ENCODE results near the gene KCNQ1. TPM values are rescaled to one million over a fixed set of nuclear protein-coding genes. Genes with fewer than 3 reads are reported as not detected.

KCNQ1 gene
- polyA plus RNA-seq, 1 donor (not counting 4 experiments of a cell fraction or from before 2014, with no cell fraction given), result not detected

GRCh38 chr11:2750101-2750681 is 305.4 kb downstream of the KCNQ1 start:
- no peaks in the 10 kb centered on the region for H3K79me2 ChIP-seq (ENCODE audit: control insufficient read depth, insufficient read depth, low read length)
- H4K20me1 ChIP-seq (ENCODE audit: control insufficient read depth, extremely low read depth, insufficient read depth, low read length), result no peaks in the 10 kb centered on the region
- peaks cover 41% of the 10 kb centered on the region for H3K27me3 ChIP-seq (ENCODE audit: control insufficient read depth, extremely low read depth, insufficient read depth, low read length)
- H3K9me1 ChIP-seq (ENCODE audit: control insufficient read depth, extremely low read depth, insufficient read depth, low read length), result no peaks in the 10 kb centered on the region
- H3K9ac ChIP-seq (ENCODE audit: control insufficient read depth, extremely low read depth, insufficient read depth, low read length), result no peak overlapping the region
- no peak overlapping the region for H3K4me3 ChIP-seq (ENCODE audit: control insufficient read depth in 2 of 3, extremely low read depth in 1 of 3, insufficient read depth in 2 of 3, low read depth in 1 of 3, low read length in 3 of 3)
- DNase-seq (ENCODE audit: low read depth, low spot score) (no peak), FAIRE-seq (no peak)
- dilution Hi-C loops (cut with MboI; ENCODE audit: extremely low pct_ligation_motif_present, low sequenced_read_pairs), result no loop called here
- no peak overlapping the region for H3K27ac ChIP-seq (ENCODE audit: control insufficient read depth, insufficient read depth, low read length)
- no peak overlapping the region for H2AFZ ChIP-seq (ENCODE audit: control insufficient read depth, low read length)
- no peak for TF ChIP-seq CTCF (optimal IDR thresholded peaks at IDR 0.05 in 1 of 3, IDR thresholded peaks at IDR 0.05 in 1 of 3, conservative IDR thresholded peaks at IDR 0.05 in 1 of 3; ENCODE audit: extremely low read depth in 1 of 3, insufficient read depth in 2 of 3, low read length in 3 of 3)
- no peak for TF ChIP-seq EZH2 (IDR thresholded peaks at IDR 0.05; ENCODE audit: low read length)
- no peaks in the 10 kb centered on the region for H3K9me3 ChIP-seq (ENCODE audit: control insufficient read depth, low read depth, low read length)
- no peak overlapping the region for H3K4me2 ChIP-seq (ENCODE audit: control insufficient read depth, extremely low read depth, insufficient read depth, low read depth, low read length)
- no peaks in the 10 kb centered on the region for H3K36me3 ChIP-seq (ENCODE audit: control insufficient read depth in 2 of 2, extremely low read depth in 1 of 2, insufficient read depth in 2 of 2, low read length in 2 of 2)
- H3K4me1 ChIP-seq (ENCODE audit: control insufficient read depth, extremely low read depth, insufficient read depth, low read length), result no peaks in the 10 kb centered on the region

DNA sequence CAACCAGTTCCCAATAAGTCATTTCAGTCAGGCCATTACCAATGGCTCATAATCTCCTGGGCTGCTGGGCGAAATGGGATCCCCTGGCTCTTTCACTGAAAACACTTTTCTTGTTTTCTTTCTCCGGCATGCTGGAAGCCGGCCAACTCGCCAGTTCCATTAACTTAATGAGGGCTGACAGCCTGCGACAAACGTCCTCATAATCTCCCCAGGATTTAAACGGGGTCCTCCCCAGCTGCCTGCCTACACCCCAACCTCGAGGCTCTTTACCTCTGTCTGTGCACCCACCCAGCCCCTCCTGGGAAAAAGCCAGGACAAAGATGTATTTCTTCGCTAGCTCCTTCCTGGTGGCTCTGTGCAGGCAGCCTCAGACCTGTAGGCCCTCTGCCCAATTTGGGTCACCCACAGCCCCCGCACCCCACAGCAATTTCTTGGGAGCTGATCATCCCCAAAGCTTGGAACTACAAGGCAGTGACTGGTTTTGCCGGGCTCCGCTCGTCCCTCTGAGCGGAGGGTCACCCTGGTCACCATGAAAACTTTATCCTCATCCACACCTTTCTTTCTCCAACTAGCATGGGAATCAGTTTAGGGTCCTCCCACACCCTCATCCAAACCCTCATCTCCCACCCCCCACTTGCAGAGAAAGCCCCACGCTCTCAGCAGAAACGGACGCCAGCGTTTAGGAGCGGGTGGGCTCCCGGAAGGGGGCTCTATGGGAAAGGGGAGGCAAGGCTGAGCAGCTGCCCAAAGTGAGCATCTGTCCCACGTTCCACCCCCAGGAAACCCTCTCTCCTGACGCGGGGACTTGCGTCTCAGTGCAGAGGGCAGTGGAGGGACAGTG is 306.1 kb downstream of the KCNQ1 start:
- Histone ChIP-seq H3K4me3 (ENCODE audit: control insufficient read depth in 2 of 3, extremely low read depth in 1 of 3, insufficient read depth in 2 of 3, low read depth in 1 of 3, low read length in 3 of 3) (no peak overlapping the region), H3K27ac (ENCODE audit: control insufficient read depth, insufficient read depth, low read length) (no peak overlapping the region), H3K36me3 (ENCODE audit: control insufficient read depth in 2 of 2, extremely low read depth in 1 of 2, insufficient read depth in 2 of 2, low read length in 2 of 2) (no peaks in the 10 kb centered on the region), H4K20me1 (ENCODE audit: control insufficient read depth, extremely low read depth, insufficient read depth, low read length) (no peaks in the 10 kb centered on the region), H3K4me1 (ENCODE audit: control insufficient read depth, extremely low read depth, insufficient read depth, low read length) (no peaks in the 10 kb centered on the region), H3K27me3 (ENCODE audit: control insufficient read depth, extremely low read depth, insufficient read depth, low read length) (peaks cover 41% of the 10 kb centered on the region), H3K9ac (ENCODE audit: control insufficient read depth, extremely low read depth, insufficient read depth, low read length) (no peak overlapping the region), H3K4me2 (ENCODE audit: control insufficient read depth, extremely low read depth, insufficient read depth, low read depth, low read length) (no peak overlapping the region), H2AFZ (ENCODE audit: control insufficient read depth, low read length) (no peak overlapping the region), H3K9me3 (ENCODE audit: control insufficient read depth, low read depth, low read length) (no peaks in the 10 kb centered on the region), H3K9me1 (ENCODE audit: control insufficient read depth, extremely low read depth, insufficient read depth, low read length) (no peaks in the 10 kb centered on the region), H3K79me2 (ENCODE audit: control insufficient read depth, insufficient read depth, low read length) (no peaks in the 10 kb centered on the region)
- TF ChIP-seq CTCF (optimal IDR thresholded peaks at IDR 0.05 in 1 of 3, IDR thresholded peaks at IDR 0.05 in 1 of 3, conservative IDR thresholded peaks at IDR 0.05 in 1 of 3; ENCODE audit: extremely low read depth in 1 of 3, insufficient read depth in 2 of 3, low read length in 3 of 3) (no peak), EZH2 (IDR thresholded peaks at IDR 0.05; ENCODE audit: low read length) (no peak)
- FAIRE-seq (no peak), DNase-seq (ENCODE audit: low read depth, low spot score) (no peak)
- dilution Hi-C loops (cut with MboI; ENCODE audit: extremely low pct_ligation_motif_present, low sequenced_read_pairs), result no loop called here

All from keratinocyte (primary cell).